ENCODE results near the gene OPA1.

DNA sequence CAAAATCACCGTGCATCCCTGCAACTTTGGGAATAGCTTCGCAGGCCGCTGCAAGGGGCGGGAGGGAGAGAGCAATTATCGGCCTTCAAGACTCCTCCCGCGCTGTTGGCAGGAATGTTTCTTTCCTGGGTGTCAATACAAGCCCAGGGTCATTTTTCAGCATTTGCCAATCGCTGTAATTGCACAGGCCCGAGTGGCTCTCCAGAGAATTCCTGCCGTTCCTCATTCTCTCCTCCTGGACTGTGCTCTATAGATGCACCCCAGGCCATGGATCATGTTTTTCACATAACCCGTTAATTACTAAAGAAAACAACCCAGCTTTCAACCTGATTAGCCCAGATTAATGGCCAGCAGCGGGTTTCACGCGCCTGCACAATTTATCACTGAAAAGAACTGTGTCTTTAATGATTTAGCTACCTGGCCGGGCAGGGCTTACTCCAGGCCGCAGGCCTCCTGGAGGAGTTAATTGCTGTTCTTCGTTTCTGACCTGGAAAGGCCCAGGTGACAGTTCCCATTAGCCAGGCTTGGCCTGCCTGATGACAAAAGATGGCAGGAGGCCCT lies 144.3 kb downstream of the OPA1 start:
- TF ChIP-seq, protein P1, sequence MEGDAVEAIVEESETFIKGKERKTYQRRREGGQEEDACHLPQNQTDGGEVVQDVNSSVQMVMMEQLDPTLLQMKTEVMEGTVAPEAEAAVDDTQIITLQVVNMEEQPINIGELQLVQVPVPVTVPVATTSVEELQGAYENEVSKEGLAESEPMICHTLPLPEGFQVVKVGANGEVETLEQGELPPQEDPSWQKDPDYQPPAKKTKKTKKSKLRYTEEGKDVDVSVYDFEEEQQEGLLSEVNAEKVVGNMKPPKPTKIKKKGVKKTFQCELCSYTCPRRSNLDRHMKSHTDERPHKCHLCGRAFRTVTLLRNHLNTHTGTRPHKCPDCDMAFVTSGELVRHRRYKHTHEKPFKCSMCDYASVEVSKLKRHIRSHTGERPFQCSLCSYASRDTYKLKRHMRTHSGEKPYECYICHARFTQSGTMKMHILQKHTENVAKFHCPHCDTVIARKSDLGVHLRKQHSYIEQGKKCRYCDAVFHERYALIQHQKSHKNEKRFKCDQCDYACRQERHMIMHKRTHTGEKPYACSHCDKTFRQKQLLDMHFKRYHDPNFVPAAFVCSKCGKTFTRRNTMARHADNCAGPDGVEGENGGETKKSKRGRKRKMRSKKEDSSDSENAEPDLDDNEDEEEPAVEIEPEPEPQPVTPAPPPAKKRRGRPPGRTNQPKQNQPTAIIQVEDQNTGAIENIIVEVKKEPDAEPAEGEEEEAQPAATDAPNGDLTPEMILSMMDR (IDR thresholded peaks at IDR 0.05; ENCODE audit: low read depth, low read length): no peak
- TF ChIP-seq EZH2phosphoT487 (IDR thresholded peaks at IDR 0.05; ENCODE audit: low read depth): no peak
